ENCODE measurements around the gene RFT1.

RFT1 gene

GRCh38 chr3:53171827-53172505, 41.7 kb upstream of the RFT1 start:
- no peaks in the 10 kb centered on the region for H3K9me3 ChIP-seq (ENCODE audit: low read depth, low read length)
- no peak for TF ChIP-seq EZH2 (IDR thresholded peaks at IDR 0.05)
- no peak for TF ChIP-seq FOXP2 (optimal IDR thresholded peaks at IDR 0.05; ENCODE audit: control extremely low read depth, extremely low read length, insufficient read depth)
- TF ChIP-seq POLR2AphosphoS5 (IDR thresholded peaks at IDR 0.05; ENCODE audit: borderline replicate concordance, low read depth, low read length) = no peak
- no peak overlapping the region for H3K9ac ChIP-seq (ENCODE audit: insufficient read length)
- DNase-seq (ENCODE audit: low read depth, low spot score) = no peak
- H3K36me3 ChIP-seq (ENCODE audit: insufficient read depth, low read length) = no peaks in the 10 kb centered on the region
- H3K4me3 ChIP-seq = no peak overlapping the region
- H3K27ac ChIP-seq = no peak overlapping the region

DNA sequence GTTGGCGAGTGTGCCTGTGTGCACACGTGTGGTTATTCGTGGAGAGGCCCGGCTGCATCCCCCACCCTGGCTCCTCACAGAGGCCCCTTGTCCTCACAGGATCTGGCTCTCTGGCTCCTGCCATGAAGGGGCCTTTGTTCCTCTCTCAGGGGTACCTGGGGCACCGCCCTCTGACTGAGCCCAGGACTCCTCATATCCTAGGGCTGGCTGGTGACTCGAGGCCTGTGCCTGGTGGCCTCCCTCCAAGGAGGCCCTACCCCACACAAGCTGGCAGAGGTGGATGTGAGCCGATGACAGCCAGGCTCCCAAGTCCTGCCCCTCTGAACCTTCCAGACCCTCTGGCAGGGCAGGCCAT, 40.8 kb upstream of the RFT1 start:
- H3K9ac ChIP-seq (ENCODE audit: insufficient read length) = no peak overlapping the region
- H3K9me3 ChIP-seq (ENCODE audit: low read depth, low read length) = no peaks in the 10 kb centered on the region
- H3K4me3 ChIP-seq = no peak overlapping the region
- DNase-seq (ENCODE audit: low read depth, low spot score) = no peak
- TF ChIP-seq FOXP2 (optimal IDR thresholded peaks at IDR 0.05; ENCODE audit: control extremely low read depth, extremely low read length, insufficient read depth) = no peak
- TF ChIP-seq EZH2 (IDR thresholded peaks at IDR 0.05) = no peak
- TF ChIP-seq POLR2AphosphoS5 (IDR thresholded peaks at IDR 0.05; ENCODE audit: borderline replicate concordance, low read depth, low read length) = no peak
- H3K36me3 ChIP-seq (ENCODE audit: insufficient read depth, low read length) = no peaks in the 10 kb centered on the region
- no peak overlapping the region for H3K27ac ChIP-seq

DNA sequence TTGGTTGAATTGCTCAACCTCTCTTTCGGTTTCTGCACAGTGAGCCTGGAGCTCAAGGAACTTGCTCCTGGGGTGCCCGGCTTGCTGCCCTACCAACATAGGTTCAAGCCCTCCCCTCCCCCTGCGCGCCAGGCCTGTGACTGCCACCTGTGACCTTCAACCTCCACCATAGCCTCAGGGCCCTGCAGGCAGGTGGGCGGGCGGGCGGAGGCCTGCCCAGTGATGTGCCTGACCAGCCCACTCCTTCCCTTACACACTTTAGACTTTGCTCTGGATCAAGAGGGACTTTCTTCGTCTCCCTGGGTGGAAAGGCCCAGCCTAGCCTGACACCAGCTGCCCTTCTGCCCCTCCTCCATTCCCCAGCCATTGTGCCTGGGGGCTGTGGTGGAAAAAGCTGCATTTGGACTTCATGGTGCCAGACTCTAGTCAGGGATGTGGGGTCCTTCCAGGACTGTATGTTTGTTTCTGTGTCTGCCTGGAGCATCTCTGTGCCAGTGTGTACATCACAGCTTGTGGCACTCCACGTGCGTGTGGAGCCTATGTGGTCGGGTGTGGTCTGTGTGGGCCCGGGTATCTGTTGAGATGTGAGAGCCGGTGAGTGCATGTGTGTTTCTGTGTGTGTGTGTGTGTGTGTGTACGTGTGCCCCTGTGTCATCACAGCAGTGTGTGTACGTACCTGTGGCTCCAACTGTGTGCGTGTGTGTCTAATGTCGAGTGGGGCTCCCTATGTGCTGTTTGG, 40.3 kb upstream of the RFT1 start:
- Histone ChIP-seq H3K9ac (ENCODE audit: insufficient read length) (no peak overlapping the region), H3K27ac (no peak overlapping the region), H3K9me3 (ENCODE audit: low read depth, low read length) (no peaks in the 10 kb centered on the region), H3K36me3 (ENCODE audit: insufficient read depth, low read length) (no peaks in the 10 kb centered on the region), H3K4me3 (no peak overlapping the region)
- no peak for TF ChIP-seq POLR2AphosphoS5 (IDR thresholded peaks at IDR 0.05; ENCODE audit: borderline replicate concordance, low read depth, low read length)
- no peak for TF ChIP-seq EZH2 (IDR thresholded peaks at IDR 0.05)
- no peak for TF ChIP-seq FOXP2 (optimal IDR thresholded peaks at IDR 0.05; ENCODE audit: control extremely low read depth, extremely low read length, insufficient read depth)
- no peak for DNase-seq (ENCODE audit: low read depth, low spot score)

DNA sequence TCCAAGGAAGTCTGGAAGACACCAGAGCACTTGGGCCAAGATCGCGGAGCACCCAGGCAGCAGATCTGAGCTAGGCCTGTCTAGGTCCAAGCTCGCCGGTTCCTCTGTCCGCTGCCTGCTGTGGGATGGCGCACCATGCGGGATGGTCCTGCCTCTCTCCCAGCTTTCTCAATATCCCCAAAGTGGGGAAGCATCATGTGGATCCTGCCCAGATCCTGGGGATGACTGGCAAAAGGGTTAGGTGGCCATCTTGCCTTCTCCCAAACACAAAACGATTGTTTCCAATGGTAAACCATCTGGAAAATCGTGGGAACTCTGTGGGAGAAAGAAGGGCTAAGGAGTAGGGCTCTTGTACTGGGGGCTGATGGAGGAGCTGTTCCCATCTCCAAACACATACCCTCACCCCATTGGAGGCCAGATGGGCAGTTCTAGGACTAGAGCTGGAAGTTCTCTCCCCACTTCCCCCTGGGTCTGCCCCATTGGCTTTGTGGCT, 39.6 kb upstream of the RFT1 start:
- no peak overlapping the region for H3K27ac ChIP-seq
- H3K9ac ChIP-seq (ENCODE audit: insufficient read length) = no peak overlapping the region
- H3K36me3 ChIP-seq (ENCODE audit: insufficient read depth, low read length) = no peaks in the 10 kb centered on the region
- TF ChIP-seq POLR2AphosphoS5 (IDR thresholded peaks at IDR 0.05; ENCODE audit: borderline replicate concordance, low read depth, low read length) (no peak), FOXP2 (optimal IDR thresholded peaks at IDR 0.05; ENCODE audit: control extremely low read depth, extremely low read length, insufficient read depth) (no peak)
- DNase-seq (ENCODE audit: low read depth, low spot score) = no peak
- no peaks in the 10 kb centered on the region for H3K9me3 ChIP-seq (ENCODE audit: low read depth, low read length)
- H3K4me3 ChIP-seq = no peak overlapping the region

GRCh38 chr3:53169045-53169831, 39.0 kb upstream of the RFT1 start:
- Histone ChIP-seq H3K9me3 (ENCODE audit: low read depth, low read length) (no peaks in the 10 kb centered on the region), H3K9ac (ENCODE audit: insufficient read length) (no peak overlapping the region), H3K27ac (no peak overlapping the region), H3K36me3 (ENCODE audit: insufficient read depth, low read length) (no peaks in the 10 kb centered on the region), H3K4me3 (no peak overlapping the region)
- DNase-seq (ENCODE audit: low read depth, low spot score) = no peak
- TF ChIP-seq FOXP2 (optimal IDR thresholded peaks at IDR 0.05; ENCODE audit: control extremely low read depth, extremely low read length, insufficient read depth) = no peak
- no peak for TF ChIP-seq POLR2AphosphoS5 (IDR thresholded peaks at IDR 0.05; ENCODE audit: borderline replicate concordance, low read depth, low read length)
- no peak for TF ChIP-seq EZH2 (IDR thresholded peaks at IDR 0.05)

DNA sequence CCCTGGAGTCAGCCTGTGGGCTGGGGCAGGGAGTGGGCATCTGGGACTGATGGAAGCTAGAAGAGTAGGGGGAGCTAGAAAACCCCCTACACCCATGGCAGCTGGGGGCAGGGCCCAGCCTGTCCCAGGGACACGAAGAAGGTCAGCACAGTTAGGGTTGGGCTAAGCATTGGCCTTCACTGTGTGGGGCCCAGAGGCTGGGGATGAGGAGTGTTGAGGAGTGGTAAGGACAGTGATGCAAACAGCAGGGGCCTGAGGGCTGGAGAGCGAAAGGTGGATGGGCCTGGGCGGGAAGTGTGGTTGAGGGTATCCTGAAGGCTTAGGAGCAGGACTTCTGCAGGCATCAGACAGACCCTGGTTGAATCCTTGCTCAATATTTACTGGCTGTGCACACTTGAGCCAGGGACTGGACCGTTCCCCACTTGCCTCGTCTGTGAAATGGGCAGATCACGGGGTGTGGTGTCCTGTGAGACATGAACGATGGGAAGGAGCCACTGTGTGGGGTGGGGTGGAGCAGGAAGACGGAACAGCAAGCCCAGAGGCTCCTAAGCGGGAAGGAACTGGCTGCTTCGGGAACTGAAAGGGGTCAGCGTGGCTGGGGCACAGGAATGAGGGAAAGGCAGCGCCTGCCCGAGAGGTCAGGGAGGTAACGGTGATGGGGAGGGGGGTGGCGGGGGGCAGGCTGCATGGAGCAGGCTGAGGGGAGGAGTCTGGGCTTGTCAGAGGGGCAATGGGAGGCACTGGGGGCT, 38.1 kb upstream of the RFT1 start:
- DNase-seq (ENCODE audit: low read depth, low spot score) = no peak
- no peak overlapping the region for H3K27ac ChIP-seq
- no peaks in the 10 kb centered on the region for H3K9me3 ChIP-seq (ENCODE audit: low read depth, low read length)
- H3K9ac ChIP-seq (ENCODE audit: insufficient read length) = no peak overlapping the region
- H3K4me3 ChIP-seq = no peak overlapping the region
- no peak for TF ChIP-seq POLR2AphosphoS5 (IDR thresholded peaks at IDR 0.05; ENCODE audit: borderline replicate concordance, low read depth, low read length)
- no peak for TF ChIP-seq EZH2 (IDR thresholded peaks at IDR 0.05)
- no peak for TF ChIP-seq FOXP2 (optimal IDR thresholded peaks at IDR 0.05; ENCODE audit: control extremely low read depth, extremely low read length, insufficient read depth)
- H3K36me3 ChIP-seq (ENCODE audit: insufficient read depth, low read length) = no peaks in the 10 kb centered on the region

DNA sequence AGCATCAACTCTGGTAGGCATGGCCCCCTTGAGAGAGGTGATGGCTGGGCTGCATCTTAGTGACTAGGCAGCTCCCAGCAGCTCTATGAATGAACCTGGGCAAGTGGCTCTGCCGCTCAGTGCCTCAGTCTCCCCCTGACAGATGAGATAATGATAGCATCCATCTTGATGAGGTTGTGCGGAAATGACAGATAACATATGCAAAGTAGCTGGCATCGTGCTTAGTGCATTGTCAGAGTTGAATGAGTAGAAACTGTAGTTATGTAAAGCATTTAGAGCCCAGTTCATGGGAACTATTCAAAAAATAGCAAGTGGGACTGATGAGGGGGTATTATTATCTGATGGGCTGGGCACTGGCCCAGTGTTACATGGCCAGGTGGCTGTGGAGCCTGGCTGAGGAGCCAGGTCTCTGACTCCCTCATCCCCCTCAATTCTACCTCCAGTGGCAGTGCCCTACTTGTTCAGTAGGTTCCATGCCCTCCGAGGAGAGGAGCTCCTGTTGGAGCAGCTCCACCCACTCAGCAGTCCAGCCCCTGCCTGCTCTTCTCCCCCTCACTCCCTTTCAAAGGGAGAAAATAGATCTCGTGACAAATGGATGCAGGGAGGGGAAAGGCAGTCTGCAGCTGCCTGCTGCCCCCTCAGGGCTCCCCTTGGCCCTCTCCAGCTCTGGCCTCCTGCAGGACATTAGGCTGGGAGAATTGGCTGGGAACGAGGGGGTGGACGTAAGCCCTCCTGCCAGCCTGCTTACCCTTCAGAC, 37.4 kb upstream of the RFT1 start:
- H3K27ac ChIP-seq = no peak overlapping the region
- H3K9ac ChIP-seq (ENCODE audit: insufficient read length) = no peak overlapping the region
- TF ChIP-seq EZH2 (IDR thresholded peaks at IDR 0.05) (no peak), FOXP2 (optimal IDR thresholded peaks at IDR 0.05; ENCODE audit: control extremely low read depth, extremely low read length, insufficient read depth) (no peak), POLR2AphosphoS5 (IDR thresholded peaks at IDR 0.05; ENCODE audit: borderline replicate concordance, low read depth, low read length) (no peak)
- DNase-seq (ENCODE audit: low read depth, low spot score) = no peak
- no peak overlapping the region for H3K4me3 ChIP-seq
- no peaks in the 10 kb centered on the region for H3K36me3 ChIP-seq (ENCODE audit: insufficient read depth, low read length)
- H3K9me3 ChIP-seq (ENCODE audit: low read depth, low read length) = no peaks in the 10 kb centered on the region
